Neural cell (in vitro differentiated cells): ENCODE results near the gene MOBP.

Source experiments
- EP300 ChIP-seq: fragments of 450-650 bp; conservative IDR thresholded peaks from 2 replicates; pipeline ENCODE4 v1.6.1; 2014; ENCODE audit warnings: antibody characterized with exemption, mild to moderate bottlenecking, moderate library complexity; ENCODE audit not compliant: poor library complexity, severe bottlenecking
- POLR2AphosphoS5 ChIP-seq: IDR thresholded peaks from 2 replicates; pipeline ENCODE4 v1.6.1; 2012
- TAF1 ChIP-seq: IDR thresholded peaks from 2 replicates; pipeline ENCODE4 v1.6.1; 2012; ENCODE audit warnings: low read depth
- TF ChIP-seq, protein P1 (sequence below): fragments of 450-650 bp; IDR thresholded peaks from 2 replicates; pipeline ENCODE4 v1.5.1; 2014; ENCODE audit warnings: antibody characterized with exemption, mild to moderate bottlenecking, moderate library complexity; ENCODE audit not compliant: poor library complexity, severe bottlenecking

DNA sequence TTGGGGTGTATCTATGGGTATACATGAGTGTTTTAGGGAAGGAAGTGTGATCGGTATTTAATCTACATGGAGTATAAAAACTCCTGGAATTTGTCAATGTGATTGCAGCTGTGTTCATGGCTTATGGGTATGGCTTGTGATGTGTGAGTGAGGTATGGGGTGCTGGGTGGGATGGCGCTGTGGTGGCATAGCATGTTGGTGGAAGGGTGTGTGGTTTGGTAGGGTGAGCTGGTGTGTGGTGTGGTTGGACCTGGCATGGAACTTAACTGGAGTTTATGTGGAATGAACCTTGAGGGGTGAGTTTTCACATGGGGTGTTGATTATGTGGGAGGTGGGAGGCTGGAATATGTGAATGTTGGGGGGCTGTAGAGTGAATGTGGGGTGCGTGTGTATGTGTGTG, 492 bp upstream of the MOBP start:
- TF ChIP-seq, protein P1, sequence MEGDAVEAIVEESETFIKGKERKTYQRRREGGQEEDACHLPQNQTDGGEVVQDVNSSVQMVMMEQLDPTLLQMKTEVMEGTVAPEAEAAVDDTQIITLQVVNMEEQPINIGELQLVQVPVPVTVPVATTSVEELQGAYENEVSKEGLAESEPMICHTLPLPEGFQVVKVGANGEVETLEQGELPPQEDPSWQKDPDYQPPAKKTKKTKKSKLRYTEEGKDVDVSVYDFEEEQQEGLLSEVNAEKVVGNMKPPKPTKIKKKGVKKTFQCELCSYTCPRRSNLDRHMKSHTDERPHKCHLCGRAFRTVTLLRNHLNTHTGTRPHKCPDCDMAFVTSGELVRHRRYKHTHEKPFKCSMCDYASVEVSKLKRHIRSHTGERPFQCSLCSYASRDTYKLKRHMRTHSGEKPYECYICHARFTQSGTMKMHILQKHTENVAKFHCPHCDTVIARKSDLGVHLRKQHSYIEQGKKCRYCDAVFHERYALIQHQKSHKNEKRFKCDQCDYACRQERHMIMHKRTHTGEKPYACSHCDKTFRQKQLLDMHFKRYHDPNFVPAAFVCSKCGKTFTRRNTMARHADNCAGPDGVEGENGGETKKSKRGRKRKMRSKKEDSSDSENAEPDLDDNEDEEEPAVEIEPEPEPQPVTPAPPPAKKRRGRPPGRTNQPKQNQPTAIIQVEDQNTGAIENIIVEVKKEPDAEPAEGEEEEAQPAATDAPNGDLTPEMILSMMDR: no peak
- TF ChIP-seq TAF1 (no peak), EP300 (no peak), POLR2AphosphoS5 (no peak)
